Measurements from ENCODE around the gene PLEKHM3.

- TF ChIP-seq CTCF (conservative IDR thresholded peaks at IDR 0.05; ENCODE audit: low read length) (no peak), EZH2phosphoT487 (IDR thresholded peaks at IDR 0.05; ENCODE audit: borderline replicate concordance) (no peak)
Measured at GRCh38 chr2:208037564-208038487, 12.5 kb upstream of the PLEKHM3 start.
